Measurements from ENCODE around the gene CAMK2G.

DNA sequence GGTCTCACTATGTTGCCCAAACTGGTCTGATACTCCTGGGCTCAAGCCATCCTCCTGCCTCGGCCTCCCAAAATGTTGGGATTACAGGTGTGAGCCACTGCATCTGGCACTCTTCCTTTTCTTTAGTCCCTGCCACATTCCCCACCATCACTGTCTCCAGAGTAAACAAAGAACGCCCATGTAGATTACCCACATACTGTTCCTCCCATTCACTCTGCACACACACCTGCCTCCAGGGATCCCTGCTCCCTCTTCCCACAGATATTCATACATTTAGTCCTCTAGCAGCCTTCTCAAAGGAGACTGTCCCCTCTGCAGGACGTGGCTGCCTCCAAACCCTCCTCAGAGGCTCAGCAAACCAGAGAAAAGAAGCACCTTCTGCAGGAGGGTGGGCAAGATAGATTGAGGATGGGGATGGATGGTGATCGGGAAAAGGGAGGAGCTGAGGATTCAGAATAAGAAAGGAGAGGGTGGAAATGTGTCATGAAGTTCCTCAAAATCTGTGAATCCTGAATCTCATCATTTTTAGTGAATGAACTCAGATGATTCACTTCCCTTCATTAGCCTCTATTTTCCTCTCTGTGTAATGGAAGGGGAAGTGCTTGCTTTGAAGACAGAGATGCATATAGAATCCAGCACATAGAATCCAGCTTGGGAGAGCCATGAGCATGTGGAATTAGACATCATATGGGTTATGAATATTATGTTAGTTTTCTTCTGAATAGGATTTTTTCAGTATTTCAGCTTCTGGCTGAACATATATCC lies 31.1 kb upstream of the CAMK2G start:
- TF ChIP-seq POLR2A (IDR thresholded peaks at IDR 0.05), result no peak
- TF ChIP-seq, protein P1, sequence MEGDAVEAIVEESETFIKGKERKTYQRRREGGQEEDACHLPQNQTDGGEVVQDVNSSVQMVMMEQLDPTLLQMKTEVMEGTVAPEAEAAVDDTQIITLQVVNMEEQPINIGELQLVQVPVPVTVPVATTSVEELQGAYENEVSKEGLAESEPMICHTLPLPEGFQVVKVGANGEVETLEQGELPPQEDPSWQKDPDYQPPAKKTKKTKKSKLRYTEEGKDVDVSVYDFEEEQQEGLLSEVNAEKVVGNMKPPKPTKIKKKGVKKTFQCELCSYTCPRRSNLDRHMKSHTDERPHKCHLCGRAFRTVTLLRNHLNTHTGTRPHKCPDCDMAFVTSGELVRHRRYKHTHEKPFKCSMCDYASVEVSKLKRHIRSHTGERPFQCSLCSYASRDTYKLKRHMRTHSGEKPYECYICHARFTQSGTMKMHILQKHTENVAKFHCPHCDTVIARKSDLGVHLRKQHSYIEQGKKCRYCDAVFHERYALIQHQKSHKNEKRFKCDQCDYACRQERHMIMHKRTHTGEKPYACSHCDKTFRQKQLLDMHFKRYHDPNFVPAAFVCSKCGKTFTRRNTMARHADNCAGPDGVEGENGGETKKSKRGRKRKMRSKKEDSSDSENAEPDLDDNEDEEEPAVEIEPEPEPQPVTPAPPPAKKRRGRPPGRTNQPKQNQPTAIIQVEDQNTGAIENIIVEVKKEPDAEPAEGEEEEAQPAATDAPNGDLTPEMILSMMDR (IDR thresholded peaks at IDR 0.05), result no peak

Data from Peyer's patch (tissue), 4 donors.